GM23248 (cell line): ENCODE measurements around the gene RBM19.

Source experiments
- EZH2 ChIP-seq: fragments of 200-600 bp; sonication (generic); IDR thresholded peaks from 2 replicates; pipeline ENCODE4 v1.6.1; 2018; ENCODE audit warnings: antibody characterized with exemption, mild to moderate bottlenecking; ENCODE audit not compliant: insufficient read depth, poor library complexity, severe bottlenecking
- EZH2phosphoT487 ChIP-seq: fragments of 200-600 bp; sonication (generic); IDR thresholded peaks from 2 replicates; pipeline ENCODE4 v1.6.1; 2018; ENCODE audit warnings: antibody characterized with exemption, moderate library complexity, mild to moderate bottlenecking, low read depth; ENCODE audit not compliant: insufficient read depth

DNA sequence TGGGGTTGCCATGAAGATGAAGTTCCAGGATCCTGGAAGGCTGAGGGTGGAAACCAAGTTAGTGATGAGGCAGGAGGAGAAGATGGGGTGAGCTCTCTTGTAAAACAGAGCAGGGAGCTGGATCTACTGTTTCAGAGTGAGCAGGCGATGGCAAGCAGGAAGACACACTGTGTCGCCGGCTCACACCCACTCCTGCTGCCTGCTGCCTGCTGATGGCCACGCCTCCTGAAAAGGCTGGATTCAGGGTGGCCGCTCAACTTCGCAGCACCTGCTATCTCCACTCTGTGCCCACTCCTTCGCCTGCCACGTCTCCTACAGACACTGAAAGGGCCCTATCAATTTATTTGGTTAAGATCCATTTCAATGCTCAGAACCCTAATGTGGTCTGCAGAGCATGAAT is 96.1 kb downstream of the RBM19 start:
- no peak for TF ChIP-seq EZH2
- TF ChIP-seq EZH2phosphoT487, result no peak
